NK-92 treated with Interleukin-12 subunit alpha and Interleukin-12 subunit beta, amount 100 ng/mL, for 24 hours (cell line): Measurements from ENCODE around the gene UBE2Q2.
"Not testable (repeated sequence)": the region's sequence is repeated elsewhere in the genome, so short reads cannot be mapped to it uniquely, and the experiment has no call there.

Source experiments
- DNase-seq: peaks from one replicate; lab custom pipeline; 2025; lab: John Stamatoyannopoulos, UW

The UBE2Q2 gene

DNA sequence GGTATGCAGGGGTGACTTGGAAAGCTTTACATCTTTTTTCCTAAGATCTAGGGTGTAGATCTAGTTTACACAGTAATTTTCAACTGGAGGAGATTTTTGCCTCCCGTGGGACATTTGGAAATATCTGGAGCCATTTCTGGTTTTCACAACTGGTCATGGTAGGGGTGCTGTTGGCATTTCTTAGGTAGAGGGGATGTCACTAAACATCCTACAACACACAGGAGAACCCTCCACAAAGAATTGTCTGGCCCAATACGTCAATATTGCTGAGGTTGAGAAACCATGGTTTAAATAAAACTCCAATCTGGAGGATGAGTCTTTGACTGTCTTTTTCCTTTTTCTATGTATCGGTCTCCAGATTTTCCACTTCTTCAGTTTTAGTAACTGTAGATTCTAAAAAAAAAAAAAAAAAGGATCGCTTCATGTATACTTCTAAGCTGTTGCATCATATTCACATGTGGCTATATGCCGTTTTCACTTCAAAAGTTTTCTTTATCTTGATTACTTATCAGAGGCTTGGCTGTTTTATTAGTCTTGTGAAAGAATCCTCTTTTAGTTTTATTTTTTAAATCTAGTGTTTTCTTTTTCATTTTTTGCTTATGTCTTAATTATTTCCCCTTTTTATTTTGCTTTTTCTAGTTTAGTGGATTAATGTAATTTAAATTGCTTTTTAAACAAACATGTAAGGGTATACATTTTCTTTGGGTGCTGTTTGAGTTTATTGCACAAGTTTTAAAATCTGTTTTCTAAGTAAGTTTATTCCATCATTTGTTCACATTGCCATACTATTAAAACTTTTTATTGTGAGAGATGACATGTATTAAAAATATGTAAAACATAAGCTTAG lies 21.2 kb downstream of the UBE2Q2 start:
- DNase-seq: no peak

DNA sequence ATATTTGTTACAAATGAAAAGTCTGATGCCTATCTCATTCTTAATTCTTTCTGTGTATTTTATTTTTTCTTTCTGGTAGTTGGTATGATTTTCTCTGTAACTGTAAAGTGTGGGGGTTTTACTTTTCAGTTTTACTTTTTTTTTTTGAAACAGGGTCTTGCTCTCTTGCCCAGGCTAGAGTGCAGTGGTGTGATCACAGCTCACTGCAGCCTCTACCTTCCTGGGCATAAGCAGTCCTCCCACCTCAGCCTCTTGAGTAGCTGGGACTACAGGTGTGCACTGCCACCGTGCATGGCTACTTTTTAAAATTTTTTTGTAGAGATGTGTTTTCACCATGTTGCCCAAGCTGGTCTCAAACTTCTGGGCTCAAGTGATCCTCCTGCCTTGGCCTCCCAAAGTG lies 22.8 kb downstream of the UBE2Q2 start:
- not testable (repeated sequence) for DNase-seq

DNA sequence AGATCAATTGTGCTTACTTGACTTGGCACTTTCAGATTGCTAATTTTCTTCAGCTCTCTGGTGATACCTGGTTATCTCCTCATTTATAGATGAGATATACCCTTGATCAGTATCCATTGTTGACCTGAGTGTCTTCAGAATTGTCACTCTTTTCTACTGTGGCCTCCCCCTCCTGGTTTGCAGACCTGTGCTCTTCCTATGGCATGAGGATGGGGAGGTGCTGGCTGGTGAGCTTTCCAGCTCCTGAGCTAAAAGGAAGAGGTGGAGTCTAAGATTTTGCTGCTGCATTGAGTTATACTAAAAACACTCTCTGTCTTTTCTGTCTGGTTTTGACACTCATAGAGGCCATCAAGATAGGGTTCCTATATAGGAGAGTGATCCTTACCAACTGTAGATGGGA lies 23.7 kb downstream of the UBE2Q2 start:
- DNase-seq: no peak

DNA sequence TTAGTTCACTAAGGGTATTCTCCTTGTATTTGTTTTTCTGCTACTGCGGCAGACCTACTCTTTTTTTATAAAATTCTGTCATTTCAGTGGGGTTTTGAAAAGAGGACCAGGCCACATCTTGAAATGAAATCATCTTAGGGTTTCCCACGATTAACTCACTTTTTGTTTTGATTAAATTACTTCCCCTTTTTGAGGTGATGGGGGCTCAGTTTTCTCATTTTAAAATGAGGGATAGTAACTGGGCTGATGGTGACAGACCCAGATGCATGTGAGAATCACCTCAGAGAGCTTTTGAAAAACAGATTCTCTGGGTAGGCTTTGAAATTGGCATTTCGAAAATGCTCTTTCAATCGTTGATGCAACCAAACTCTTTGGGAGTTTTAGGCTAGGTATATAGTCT lies 24.2 kb downstream of the UBE2Q2 start:
- no peak for DNase-seq

DNA sequence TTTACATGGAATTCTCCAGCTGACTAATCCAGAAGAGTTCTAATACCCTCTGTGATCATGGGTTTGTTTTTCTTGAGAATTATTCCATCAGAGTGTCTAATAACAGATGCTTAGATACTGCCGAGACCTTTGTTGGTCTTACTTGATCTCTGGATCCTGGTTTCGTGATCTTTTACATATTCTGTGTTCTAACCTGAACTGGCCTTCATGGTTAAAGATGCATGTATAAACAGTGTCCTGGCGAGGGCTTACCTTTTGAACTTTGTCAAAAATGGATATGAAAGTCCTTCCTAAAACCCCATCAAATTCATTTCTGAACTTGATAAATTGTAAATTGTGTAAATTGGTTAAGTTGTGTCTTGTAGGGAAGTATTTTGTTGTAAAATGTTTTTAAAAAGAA lies 24.8 kb downstream of the UBE2Q2 start:
- DNase-seq: no peak

DNA sequence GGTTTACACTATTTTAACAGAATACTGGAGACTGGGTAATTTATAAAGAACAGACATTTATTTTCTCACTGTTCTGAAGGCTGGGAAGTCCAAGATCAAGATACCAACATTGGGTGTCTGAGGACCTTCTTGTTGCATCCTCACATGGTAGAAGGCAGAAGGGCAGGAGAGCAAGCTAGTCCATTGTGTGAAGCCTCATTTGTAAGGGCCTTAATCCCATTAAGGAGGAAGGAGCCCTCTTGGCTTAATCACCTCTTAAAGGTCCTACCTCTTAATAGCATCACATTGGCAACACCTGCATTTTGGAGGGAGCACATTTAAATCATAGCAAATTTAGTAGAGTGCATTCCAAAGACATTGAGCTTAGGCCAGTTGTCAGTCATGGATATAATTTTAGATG lies 26.2 kb downstream of the UBE2Q2 start:
- no peak for DNase-seq

DNA sequence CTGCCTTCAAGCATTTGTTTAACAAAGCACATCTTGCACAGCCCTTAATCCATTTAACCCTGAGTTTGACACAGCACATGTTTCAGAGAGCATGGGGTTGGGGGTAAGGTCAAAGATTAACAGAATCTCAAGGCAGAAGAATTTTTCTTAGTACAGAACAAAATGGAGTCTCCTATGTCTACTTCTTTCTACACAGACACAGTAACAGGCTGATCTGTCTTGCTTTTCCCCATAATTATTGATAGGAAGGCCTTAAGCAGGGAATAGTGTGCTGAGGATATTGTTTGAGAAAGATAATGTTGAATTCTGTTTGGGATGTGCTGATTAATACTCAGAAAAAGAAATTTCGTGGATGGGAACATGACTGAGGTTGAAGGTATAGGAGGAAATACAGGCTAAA lies 28.3 kb downstream of the UBE2Q2 start:
- not testable (repeated sequence) for DNase-seq

DNA sequence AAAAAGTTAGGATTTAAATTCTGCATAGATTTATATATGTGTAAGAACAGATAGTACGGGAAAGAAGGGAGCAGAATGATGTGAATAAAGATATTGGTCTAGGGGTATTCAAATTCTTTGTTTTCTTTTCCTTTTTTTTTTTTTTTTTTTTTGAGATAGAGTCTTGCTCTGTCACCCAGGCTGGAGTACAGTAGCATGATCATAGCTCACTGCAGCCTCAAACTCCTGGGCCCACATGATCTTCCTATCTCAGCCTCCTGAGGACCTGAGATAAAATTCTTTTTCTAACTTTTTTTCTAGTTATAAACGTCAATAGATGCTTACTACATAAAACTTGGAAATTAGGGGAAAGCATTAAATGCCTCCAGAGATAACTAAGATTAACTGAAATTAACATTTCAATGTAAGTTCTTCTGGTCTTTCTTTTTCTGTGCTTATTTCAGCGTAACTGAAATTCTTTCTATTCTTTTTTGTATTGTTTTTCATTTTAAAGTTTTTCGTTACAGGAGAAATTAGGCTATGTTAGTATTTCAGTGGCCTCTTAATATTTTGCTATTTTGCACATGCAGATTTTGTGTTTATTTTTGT lies 29.2 kb downstream of the UBE2Q2 start:
- DNase-seq: no peak

DNA sequence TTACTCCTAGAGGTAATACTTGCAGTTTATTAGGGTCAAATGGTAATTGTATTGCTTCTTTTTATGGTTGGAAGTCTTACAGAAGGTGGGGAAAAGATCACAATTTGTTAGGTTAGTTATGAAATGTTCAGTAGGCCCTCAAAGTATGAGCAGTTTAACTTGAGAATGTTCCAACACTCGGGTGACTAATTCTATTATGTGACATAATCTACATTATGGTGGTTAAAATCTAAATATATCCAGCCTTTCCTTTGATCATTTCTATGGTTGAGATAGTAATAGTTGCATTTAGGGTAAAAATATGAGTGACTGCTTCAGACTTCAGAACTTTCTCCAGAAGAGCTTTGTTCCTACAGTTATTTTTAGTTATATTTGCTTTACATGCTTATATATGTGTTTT lies 40.8 kb downstream of the UBE2Q2 start:
- no peak for DNase-seq

DNA sequence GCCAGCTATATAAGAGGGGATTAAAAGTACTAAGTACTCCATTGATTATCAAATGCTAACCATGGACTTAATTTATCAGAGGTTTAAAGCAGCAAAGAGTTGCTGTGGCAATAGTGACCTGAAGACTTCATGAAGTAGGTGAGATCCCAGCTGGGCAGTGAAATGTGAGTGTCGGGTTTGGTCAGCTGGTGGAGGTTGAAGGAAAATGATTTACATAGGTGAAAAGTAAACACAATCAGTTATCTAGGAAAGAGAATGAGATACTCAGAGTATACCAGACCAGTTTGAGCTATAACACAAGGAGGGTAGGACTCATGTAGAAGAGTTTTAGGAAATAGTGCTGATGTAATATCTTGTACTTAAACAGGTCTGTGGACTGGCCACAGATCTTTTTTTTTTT lies 43.9 kb downstream of the UBE2Q2 start:
- DNase-seq: no peak

DNA sequence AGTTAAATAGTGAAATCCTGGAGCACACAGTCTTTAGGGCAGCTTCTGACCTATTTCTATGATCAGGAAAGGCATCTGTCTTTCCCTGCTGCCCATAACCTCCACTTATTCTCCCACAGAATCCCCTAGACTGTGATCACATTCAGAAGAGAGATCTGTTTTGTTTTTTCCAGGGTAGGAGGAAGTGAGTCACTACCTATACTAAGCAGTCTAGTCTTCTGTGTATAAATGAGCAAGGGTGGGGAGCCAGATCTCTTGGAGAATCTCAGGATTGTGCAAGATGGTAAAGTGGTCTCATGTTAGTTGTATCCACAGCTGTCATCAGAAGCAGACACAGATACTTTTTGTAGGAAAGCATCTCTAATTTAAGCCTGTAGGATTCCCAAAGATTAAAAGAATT lies 48.6 kb downstream of the UBE2Q2 start:
- no peak for DNase-seq

DNA sequence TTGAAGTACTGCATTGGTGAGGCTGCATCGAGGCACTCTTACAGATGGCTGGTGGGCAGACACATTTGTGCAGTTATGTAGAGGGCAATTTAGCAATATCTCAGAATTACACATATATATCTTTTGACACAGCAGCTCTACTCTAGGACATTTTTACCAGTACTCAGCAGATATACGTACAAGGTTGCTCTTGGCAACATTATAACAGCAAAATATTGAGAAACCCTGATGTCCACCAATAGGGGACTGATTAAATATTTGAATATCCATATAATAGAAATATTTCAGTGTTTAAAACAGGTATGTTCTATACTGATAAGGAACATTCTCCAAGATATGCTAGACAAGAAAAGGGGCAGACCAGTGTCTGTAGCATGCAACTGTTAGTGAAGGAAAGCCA lies 52.5 kb downstream of the UBE2Q2 start:
- no peak for DNase-seq

DNA sequence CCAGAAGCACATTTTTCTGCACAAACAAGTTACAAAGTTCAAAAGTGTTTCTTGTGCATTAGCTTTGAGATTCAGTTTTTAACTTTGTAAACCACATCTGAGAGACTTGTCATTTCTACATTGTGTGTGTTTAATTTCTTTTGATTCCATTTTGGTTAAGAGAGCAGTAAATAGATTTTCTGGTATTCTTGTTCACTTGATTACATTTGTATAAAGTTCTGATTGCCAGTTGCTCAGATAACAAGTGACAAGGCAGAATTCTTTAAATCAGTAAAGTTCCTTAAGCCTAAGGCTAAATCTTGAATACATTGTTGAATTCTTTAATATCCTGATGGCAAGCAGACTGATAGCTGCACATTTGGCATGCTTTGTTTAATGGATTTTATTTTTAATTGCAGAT lies 57.3 kb downstream of the UBE2Q2 start:
- no peak for DNase-seq

DNA sequence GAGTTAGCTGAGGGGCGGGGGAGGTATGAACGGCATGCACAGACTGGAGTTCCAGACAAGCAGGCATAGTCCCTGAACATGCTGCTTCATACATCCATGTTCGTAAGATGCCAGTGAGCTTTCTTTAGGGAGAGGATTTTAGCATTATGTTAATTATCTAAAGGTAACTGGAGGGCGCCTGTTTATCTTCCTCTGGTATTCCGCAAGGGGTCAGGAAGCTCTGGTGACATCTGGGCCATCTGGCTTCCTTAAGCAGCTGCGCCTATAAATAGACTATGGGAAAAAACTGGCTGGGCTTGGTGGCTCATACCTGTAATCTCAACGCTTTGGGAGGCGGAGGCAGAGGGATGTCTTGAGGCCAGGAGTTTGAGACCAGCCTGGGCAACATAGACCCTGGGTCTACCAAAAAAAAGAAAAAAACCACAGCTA lies 58.9 kb downstream of the UBE2Q2 start:
- DNase-seq: no peak

DNA sequence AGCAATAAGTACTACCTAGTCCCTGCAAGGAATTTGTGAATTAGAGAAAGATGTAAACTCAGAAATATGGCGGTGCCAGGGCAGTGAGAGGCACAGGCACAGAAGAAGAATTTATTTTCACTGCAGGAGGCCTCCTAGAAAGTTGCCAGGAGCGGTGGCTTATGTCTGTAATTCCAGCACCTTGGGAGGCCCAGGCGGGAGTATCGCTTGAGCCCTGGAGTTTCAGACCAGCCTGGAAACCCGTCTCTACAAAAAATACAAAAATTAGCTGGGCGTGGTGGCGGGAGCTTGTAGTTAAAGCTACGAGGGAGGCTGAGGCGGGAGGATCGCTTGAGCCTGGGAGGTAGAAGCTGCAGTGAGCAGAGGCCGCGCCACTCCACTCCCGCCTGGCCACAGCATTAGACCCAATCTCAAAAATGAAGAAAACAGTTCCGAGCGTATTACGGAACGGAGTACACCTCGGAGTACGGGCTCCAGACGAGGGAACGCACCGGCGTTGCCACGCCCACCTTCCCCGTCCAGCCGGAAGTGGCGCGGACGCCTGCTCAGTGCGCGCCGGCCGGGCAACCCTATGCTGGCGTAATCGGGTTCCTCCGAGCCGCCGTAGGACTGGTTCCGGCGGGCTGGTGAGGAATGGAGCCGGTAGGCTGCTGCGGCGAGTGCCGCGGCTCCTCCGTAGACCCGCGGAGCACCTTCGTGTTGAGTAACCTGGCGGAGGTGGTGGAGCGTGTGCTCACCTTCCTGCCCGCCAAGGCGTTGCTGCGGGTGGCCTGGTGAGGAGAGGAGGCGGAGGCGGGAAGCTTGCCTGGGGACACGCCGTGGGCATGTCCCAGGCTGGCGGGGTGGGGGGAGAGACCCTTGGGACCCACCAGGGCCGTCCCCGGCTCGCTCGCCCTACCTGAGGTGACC lies 60.3 kb downstream of the UBE2Q2 start, which contains the start of gene FBXO22:
FBXO22 (plus strand) TSS at position 548 of the 909 bp plus-strand sequence; CDS start at position 634, 86 bp downstream.
- peak; percentile 88 for DNase-seq

DNA sequence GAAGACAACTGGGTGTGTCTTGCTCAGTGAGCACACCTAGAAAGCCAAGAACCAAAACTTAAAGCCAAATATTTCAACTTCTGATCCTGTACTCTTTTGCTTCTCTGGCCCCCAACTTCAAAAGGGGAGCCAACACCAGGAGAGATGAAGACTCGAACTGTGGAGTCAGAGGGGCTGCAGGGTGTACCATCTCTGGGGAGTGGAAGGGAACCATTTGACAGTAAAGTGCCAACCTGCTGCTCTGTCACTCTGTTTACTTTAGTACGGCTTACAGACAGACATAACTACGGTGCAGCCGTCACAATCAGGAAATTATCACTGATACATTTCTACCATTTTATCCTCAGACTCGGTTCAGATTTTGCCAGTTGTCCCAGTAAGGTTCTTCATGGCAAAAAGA lies 62.0 kb downstream of the UBE2Q2 start:
- no peak for DNase-seq

DNA sequence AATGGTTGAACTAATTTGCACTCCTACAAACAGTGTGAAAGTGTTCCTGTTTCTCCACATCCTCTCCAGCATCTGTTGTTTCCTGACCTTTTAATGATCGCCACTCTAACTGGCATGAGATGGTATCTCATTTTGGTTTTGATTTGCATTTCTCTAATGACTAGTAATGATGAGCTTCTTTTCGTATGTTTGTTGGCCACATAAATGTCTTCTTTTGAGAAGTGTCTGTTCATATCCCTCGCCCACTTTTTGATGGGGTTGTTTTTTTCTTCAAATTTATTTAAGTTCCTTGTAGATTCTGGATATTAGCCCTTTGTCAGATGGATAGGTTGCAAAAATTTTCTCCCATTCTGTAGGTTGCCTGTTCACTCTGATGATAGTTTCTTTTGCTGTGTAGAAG lies 67.1 kb downstream of the UBE2Q2 start:
- DNase-seq: not testable (repeated sequence)

DNA sequence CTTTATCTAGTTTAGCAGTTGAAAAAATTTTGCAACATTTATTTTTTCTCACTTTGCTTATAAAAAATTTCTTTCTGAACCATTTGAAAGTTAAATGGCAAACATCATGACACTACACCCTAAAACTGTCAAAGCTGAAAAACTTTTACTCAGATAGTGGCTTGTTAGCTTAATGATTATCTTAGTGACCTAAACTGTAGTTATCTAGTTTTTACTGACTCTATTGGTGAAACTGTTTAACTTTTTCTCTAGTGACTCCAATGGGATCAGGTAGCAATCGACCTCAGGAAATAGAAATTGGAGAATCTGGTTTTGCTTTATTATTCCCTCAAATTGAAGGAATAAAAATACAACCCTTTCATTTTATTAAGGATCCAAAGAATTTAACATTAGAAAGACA lies 73.7 kb downstream of the UBE2Q2 start:
- DNase-seq: no peak

DNA sequence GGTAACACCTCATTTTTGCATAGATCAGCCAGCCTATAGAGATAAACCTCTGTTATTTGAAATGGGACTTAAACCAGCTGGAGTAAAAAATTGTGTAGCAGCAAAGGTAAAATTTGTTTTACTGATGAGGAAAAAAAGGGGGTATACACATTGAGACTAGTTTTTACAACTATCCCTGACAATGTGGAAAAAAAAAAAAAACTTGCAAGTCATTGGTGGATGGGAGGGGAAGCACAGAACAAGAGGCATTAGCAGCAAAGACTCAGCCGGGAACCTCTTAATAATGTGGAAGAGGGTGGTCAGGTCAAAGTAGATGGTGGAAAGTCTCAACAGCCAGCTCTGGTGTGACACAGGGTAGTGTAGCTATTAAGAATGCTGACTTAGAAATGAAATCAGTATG lies 74.9 kb downstream of the UBE2Q2 start:
- DNase-seq: no peak

DNA sequence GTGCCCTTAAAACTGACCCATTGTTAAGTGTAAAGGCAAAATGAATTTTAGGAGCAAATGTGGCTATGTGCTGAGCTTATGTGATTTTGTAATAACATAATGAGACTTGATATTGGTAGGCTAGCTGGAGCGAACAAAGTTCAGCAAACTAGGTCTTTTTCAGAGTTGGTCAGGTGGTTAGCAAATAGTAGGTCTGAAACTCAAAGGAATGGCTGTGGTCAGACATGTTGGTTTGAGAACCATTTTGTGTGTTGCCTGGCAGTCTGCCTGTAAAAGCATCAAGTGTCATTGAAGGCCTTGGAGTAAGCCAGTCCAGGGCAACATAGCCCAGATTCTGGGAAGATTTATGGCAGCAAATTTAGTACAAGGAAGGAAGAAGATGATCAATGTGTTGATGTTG lies 76.8 kb downstream of the UBE2Q2 start:
- no peak for DNase-seq

DNA sequence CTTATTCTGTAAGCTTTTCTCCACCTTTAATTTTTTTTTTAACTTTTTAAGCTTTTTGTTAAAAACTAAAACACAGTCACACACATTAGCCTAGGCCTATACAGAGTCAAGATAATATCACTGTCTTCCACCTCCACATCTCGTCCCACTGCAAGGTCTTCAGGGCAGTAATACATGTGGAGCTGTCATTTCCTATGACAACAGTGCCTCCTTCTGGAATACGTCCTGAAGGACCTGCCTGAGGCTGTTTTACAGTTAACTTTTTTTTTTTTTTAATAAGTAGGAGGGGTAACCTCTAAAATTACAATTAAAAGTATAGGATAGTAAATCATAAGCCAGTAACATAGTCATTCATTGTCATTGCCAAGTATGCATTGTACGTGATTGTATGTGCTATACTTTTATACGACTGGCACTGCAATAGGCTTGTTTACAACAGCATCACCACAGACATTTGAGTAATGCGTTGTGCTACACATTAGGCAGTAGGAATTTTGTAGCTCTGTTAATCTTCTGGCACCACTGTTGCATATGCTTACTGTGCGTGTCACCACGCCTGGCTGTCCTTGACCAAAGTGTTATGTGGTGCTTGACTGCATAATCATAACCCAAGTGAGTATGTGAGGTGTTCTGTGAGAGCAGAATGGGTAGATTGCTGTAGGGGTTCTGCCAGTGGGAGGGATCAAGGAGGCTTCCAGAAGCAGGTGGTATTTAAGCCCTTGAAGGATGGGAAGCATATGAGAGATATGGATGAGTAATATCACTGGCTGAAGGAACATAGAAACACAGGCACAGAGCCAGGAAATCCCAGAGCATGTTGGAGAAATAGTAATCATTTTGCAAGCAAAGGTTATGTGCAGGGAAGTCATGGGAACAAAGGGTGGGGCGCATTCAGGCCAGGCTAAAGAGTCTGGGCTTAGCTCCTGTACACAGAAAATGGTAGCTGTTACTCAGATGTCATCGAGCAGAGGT lies 78.8 kb downstream of the UBE2Q2 start:
- DNase-seq: no peak
